Measurements from ENCODE around the gene PPIH.

DNA sequence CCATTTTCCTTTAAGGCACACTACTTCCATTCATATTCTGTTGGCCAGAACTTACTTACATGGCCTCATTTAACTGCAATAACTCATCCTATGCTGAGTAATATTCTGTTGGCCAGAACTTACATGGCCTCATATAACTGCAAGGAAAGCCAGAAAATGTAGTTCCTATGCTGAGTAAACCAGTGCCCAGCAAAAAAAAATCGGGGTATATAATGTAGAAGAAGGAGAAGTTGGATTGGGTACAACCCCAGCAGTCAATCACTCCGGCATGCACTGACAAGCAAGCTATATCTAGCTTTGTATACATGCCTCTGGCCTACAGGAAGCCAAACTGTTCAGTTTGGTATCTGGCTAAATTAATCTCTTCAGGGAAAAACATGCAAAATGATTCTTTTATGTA lies 39.4 kb upstream of the PPIH start:
- TF ChIP-seq, protein P1, sequence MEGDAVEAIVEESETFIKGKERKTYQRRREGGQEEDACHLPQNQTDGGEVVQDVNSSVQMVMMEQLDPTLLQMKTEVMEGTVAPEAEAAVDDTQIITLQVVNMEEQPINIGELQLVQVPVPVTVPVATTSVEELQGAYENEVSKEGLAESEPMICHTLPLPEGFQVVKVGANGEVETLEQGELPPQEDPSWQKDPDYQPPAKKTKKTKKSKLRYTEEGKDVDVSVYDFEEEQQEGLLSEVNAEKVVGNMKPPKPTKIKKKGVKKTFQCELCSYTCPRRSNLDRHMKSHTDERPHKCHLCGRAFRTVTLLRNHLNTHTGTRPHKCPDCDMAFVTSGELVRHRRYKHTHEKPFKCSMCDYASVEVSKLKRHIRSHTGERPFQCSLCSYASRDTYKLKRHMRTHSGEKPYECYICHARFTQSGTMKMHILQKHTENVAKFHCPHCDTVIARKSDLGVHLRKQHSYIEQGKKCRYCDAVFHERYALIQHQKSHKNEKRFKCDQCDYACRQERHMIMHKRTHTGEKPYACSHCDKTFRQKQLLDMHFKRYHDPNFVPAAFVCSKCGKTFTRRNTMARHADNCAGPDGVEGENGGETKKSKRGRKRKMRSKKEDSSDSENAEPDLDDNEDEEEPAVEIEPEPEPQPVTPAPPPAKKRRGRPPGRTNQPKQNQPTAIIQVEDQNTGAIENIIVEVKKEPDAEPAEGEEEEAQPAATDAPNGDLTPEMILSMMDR (IDR thresholded peaks at IDR 0.05), result no peak
- TF ChIP-seq POLR2A (IDR thresholded peaks at IDR 0.05), result no peak
